ENCODE measurements around the gene CDKAL1. TPM values are rescaled to one million over a fixed set of nuclear protein-coding genes. Genes with fewer than 3 reads are reported as not detected.

CDKAL1 gene
- total RNA-seq, 4 donors from 2014 or later: 24.7 to 32.8 (median 29.8) TPM

GRCh38 chr6:20936949-20937348 lies 402.7 kb downstream of the CDKAL1 start:
- Histone ChIP-seq H3K4me1 (peaks cover 0 to 17% of the 10 kb centered on the region in 2 donors), H3K4me3 (replicated peaks in 1 of 3) (no peak overlapping the region), H3K27ac (no peak overlapping the region), H3K9me3 (no peaks in the 10 kb centered on the region), H3K27me3 (no peaks in the 10 kb centered on the region), H3K36me3 (no peaks in the 10 kb centered on the region)
- TF ChIP-seq POLR2A (IDR thresholded peaks at IDR 0.05) (no peak), CTCF (IDR thresholded peaks at IDR 0.05) (no peak)
- WGBS, 2 donors: 95 to 100% methylated on average over 2 of the region's 2 CpGs
- intact Hi-C loops (cut with DNase I): no loop called here
- no peak for DNase-seq

GRCh38 chr6:20939161-20939775 lies 405.0 kb downstream of the CDKAL1 start:
- no peak overlapping the region for H3K27ac ChIP-seq
- H3K9me3 ChIP-seq: no peaks in the 10 kb centered on the region
- no peaks in the 10 kb centered on the region for H3K36me3 ChIP-seq
- H3K4me3 ChIP-seq (replicated peaks in 1 of 3): no peak overlapping the region
- intact Hi-C loops (cut with DNase I): no loop called here
- DNase-seq: no peak
- H3K4me1 ChIP-seq: peaks cover 0 to 4% of the 10 kb centered on the region in 2 donors
- H3K27me3 ChIP-seq: no peaks in the 10 kb centered on the region
- TF ChIP-seq POLR2A (IDR thresholded peaks at IDR 0.05): no peak
- no peak for TF ChIP-seq CTCF (IDR thresholded peaks at IDR 0.05)

GRCh38 chr6:20943040-20943627 lies 408.9 kb downstream of the CDKAL1 start:
- peaks cover 0 to 4% of the 10 kb centered on the region in 2 donors for H3K4me1 ChIP-seq
- H3K27me3 ChIP-seq: no peaks in the 10 kb centered on the region
- TF ChIP-seq CTCF (IDR thresholded peaks at IDR 0.05): no peak
- TF ChIP-seq POLR2A (IDR thresholded peaks at IDR 0.05): no peak
- no peaks in the 10 kb centered on the region for H3K9me3 ChIP-seq
- intact Hi-C loops (cut with DNase I): no loop called here
- H3K27ac ChIP-seq: no peak overlapping the region
- no peak for DNase-seq
- WGBS, 2 donors: 85 to 89% methylated on average over 2 of the region's 2 CpGs
- H3K4me3 ChIP-seq (replicated peaks in 1 of 3): no peak overlapping the region
- H3K36me3 ChIP-seq: no peaks in the 10 kb centered on the region

- intact Hi-C loops (cut with DNase I): no loop called here
Measured at GRCh38 chr6:20943922-20944321, 409.7 kb downstream of the CDKAL1 start.

More at GRCh38 chr6:20943922-20944321, 409.7 kb downstream of the CDKAL1 start:
- DNase-seq: no peak
- TF ChIP-seq POLR2A (IDR thresholded peaks at IDR 0.05) (no peak), CTCF (IDR thresholded peaks at IDR 0.05) (no peak)
- WGBS, 2 donors: 97% methylated on average over 1 of the region's 1 CpG
- H3K27ac ChIP-seq: no peak overlapping the region
- H3K36me3 ChIP-seq: no peaks in the 10 kb centered on the region
- peaks cover 0 to 4% of the 10 kb centered on the region in 2 donors for H3K4me1 ChIP-seq
- no peak overlapping the region for H3K4me3 ChIP-seq (replicated peaks in 1 of 3)
- H3K27me3 ChIP-seq: no peaks in the 10 kb centered on the region
- no peaks in the 10 kb centered on the region for H3K9me3 ChIP-seq
